Spinal cord (tissue), 10 donors: ENCODE data around the gene TRPV6. TPM values are rescaled to one million over a fixed set of nuclear protein-coding genes. Genes with fewer than 3 reads are reported as not detected.

ENCODE experiments used
- DNase-seq, 6 donors: peaks; one replicate each; pipeline versions ENCODE4 v3.0.0 to v3.0.0-alpha.2; 2013 to 2015; ENCODE audit warnings: low spot score in 6 of 6, low read depth in 4 of 6
- H3K27ac ChIP-seq: one replicate; pipeline ENCODE4 v1.5.1; 2013; ENCODE audit warnings: low read depth, low read length, control low read depth
- H3K27me3 ChIP-seq: one replicate; pipeline ENCODE4 v1.6.1; 2013; ENCODE audit warnings: low read length; ENCODE audit not compliant: control insufficient read depth, insufficient read depth
- H3K36me3 ChIP-seq: one replicate; pipeline ENCODE4 v1.6.1; 2013; ENCODE audit warnings: low read length; ENCODE audit not compliant: control insufficient read depth, insufficient read depth
- H3K4me1 ChIP-seq: one replicate; pipeline ENCODE4 v1.6.1; 2013; ENCODE audit warnings: low read length; ENCODE audit not compliant: control insufficient read depth, insufficient read depth
- H3K4me3 ChIP-seq: one replicate; pipeline ENCODE4 v1.5.1; 2013; ENCODE audit warnings: low read depth, low read length, control low read depth
- H3K9me3 ChIP-seq: one replicate; pipeline ENCODE4 v1.6.1; 2013; ENCODE audit warnings: low read length; ENCODE audit not compliant: control insufficient read depth, insufficient read depth
- whole genome bisulfite sequencing: methylation state at CpG from one replicate; pipeline ENCODE4 v1.1.5; 2013; ENCODE audit warnings: missing lambda C conversion rate; ENCODE audit not compliant: insufficient coverage; 5-methylcytosine and 5-hydroxymethylcytosine counted together
- polyA plus RNA-seq, 2 donors: library from polyadenylated mRNA; unstranded; fragments of 120-200 nt; gene quantifications; one replicate each; pipeline ENCODE4 v1.2.1, GENCODE V29; 2013; ENCODE audit not compliant: insufficient read length in 2 of 2
- total RNA-seq, 2 donors: library from RNA; depleted of rRNA in 1 of 2; stranded (reverse); fragments of 120-200 nt in 1 of 2; fragments of >200 nt in 1 of 2; gene quantifications; one replicate each; pipeline versions ENCODE4 v1.2.3 to v1.2.4, GENCODE V29; 2013 to 2014
- donor health status: healthy.

Gene TRPV6
- total and polyA plus RNA-seq, 4 donors, result 0.10 to 1.5 (median 0.94) TPM

- no peaks in the 10 kb centered on the region for H3K27me3 ChIP-seq
- no peak overlapping the region for H3K27ac ChIP-seq
- peaks cover 60% of the 10 kb centered on the region for H3K36me3 ChIP-seq
Observed at GRCh38 chr7:142871260-142872105, 14.1 kb downstream of the TRPV6 start.

GRCh38 chr7:142870566-142871259 is 14.8 kb downstream of the TRPV6 start:
- Histone ChIP-seq H3K27me3 (no peaks in the 10 kb centered on the region), H3K36me3 (peaks cover 68% of the 10 kb centered on the region), H3K4me1 (peaks cover 5% of the 10 kb centered on the region), H3K4me3 (no peak overlapping the region), H3K9me3 (no peaks in the 10 kb centered on the region), H3K27ac (no peak overlapping the region)
- DNase-seq, result no peak
- 97% methylated on average over 5 of the region's 14 CpGs for WGBS

More at GRCh38 chr7:142871260-142872105, 14.1 kb downstream of the TRPV6 start:
- 94% methylated on average over 21 of the region's 23 CpGs for WGBS
- Histone ChIP-seq H3K4me3 (no peak overlapping the region), H3K9me3 (no peaks in the 10 kb centered on the region), H3K4me1 (peaks cover 5% of the 10 kb centered on the region)
- DNase-seq, result no peak

DNA sequence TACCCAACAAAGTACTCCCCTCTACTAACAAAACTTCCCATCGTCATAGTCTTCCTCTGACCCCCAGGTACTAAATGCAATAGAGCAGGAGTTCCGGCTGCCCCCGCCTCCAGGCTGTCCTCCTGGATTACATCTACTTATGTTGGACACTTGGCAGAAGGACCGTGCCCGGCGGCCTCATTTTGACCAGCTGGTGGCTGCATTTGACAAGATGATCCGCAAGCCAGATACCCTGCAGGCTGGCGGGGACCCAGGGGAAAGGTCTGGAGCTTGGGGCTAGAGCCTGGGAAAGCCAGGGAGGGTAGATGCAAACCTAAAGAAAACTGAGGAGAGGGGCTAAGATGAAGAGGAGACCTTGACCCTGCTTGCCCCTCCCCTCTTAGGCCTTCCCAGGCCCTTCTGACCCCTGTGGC is 15.4 kb downstream of the TRPV6 start:
- H3K4me3 ChIP-seq, result no peak overlapping the region
- 85% methylated on average over 8 of the region's 8 CpGs for WGBS
- DNase-seq, result no peak
- no peaks in the 10 kb centered on the region for H3K9me3 ChIP-seq
- peaks cover 73% of the 10 kb centered on the region for H3K36me3 ChIP-seq
- no peak overlapping the region for H3K27ac ChIP-seq
- no peaks in the 10 kb centered on the region for H3K27me3 ChIP-seq
- peaks cover 5% of the 10 kb centered on the region for H3K4me1 ChIP-seq

DNA sequence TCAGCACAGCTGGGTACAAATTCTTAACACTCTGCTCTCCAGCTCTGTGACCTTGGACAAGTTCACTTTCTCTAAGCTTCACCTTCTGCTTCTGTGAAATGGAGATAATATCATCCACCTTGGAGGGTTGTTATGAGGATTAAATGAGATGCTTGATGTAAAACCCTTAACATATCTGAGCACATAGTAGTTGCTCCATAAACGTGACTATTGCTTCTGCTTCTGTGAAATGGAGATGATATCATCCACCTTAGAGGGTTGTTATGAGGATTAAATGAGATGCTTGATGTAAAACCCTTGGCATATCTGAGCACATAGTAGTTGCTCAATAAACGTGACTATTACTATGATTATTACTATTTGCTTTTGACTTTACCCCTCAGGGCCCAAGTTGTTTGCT is 16.1 kb downstream of the TRPV6 start:
- no peaks in the 10 kb centered on the region for H3K9me3 ChIP-seq
- H3K36me3 ChIP-seq, result peaks cover 79% of the 10 kb centered on the region
- no peak overlapping the region for H3K4me3 ChIP-seq
- DNase-seq, result no peak
- H3K27me3 ChIP-seq, result no peaks in the 10 kb centered on the region
- no peak overlapping the region for H3K27ac ChIP-seq
- H3K4me1 ChIP-seq, result peaks cover 5% of the 10 kb centered on the region
- WGBS, result no CpG with 5 or more reads among the region's 2 CpGs

- Histone ChIP-seq H3K27me3 (no peaks in the 10 kb centered on the region), H3K4me1 (peaks cover 5% of the 10 kb centered on the region), H3K36me3 (peaks cover 84% of the 10 kb centered on the region), H3K27ac (no peak overlapping the region), H3K4me3 (no peak overlapping the region), H3K9me3 (no peaks in the 10 kb centered on the region)
- no peak for DNase-seq
- 89% methylated on average over 8 of the region's 11 CpGs for WGBS
Observed at GRCh38 chr7:142868986-142869415, 16.5 kb downstream of the TRPV6 start.

DNA sequence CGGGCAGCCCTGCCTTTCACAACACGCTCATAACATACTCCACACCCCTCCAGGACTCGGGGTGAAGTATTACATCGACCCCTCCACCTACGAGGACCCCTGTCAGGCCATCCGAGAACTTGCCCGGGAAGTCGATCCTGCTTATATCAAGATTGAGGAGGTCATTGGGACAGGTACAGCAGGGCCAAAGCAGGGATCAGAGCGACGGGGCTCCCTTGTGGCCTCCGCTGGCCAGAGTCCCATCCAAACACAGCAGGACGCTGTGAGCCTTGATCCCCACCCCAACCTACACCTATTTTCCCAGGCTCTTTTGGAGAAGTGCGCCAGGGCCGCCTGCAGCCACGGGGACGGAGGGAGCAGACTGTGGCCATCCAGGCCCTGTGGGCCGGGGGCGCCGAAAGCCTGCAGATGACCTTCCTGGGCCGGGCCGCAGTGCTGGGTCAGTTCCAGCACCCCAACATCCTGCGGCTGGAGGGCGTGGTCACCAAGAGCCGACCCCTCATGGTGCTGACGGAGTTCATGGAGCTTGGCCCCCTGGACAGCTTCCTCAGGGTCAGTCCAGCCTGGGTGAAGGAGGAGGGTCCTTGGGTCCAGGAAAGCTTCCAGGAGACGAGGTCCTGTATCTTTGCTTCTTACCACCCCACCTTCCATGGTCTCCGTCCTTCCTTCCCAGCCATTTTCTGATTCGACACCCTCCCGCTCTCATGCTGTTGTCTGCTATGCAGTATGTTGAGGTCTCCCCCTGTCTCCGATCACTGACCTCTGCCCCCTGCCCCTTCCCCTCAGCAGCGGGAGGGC is 17.2 kb downstream of the TRPV6 start:
- Histone ChIP-seq H3K4me3 (no peak overlapping the region), H3K9me3 (no peaks in the 10 kb centered on the region), H3K36me3 (peaks cover 84% of the 10 kb centered on the region), H3K27ac (no peak overlapping the region), H3K4me1 (peaks cover 5% of the 10 kb centered on the region), H3K27me3 (no peaks in the 10 kb centered on the region)
- 89% methylated on average over 28 of the region's 31 CpGs for WGBS
- no peak for DNase-seq

DNA sequence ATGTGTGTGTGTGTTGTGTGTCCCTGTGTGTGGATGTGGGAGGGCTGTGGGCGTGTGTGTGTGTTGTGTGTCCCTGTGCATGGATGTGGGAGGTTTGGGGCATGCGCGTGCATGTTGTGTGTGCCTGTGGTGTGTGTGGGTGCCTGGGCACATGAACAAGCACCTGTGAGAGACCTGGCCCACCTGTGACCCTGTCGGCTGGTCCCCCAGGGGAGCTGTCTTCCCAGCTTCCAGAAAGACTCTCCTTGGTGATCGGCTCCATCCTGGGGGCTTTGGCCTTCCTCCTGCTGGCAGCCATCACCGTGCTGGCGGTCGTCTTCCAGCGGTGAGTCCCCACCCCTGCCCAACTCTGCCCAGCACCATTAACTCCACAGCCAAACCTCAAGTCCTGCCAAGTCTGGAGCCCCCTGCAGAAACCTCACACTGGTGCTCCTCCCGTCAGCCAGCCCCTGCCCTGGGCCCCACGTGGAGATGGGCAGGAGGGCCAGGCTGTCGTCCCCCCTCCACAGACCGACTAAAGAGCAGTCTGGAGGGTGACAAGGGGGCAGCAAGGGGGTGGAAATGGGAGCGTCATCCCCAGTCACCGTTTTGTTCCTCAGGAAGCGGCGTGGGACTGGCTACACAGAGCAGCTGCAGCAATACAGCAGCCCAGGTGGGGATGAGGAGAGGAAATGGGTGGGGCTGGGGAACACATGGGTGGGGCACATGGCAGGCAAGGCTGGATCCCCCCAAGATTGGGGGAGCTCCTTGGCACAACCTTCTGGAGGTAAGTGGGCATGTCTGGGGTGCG is 18.0 kb downstream of the TRPV6 start:
- no peaks in the 10 kb centered on the region for H3K27me3 ChIP-seq
- H3K27ac ChIP-seq, result no peak overlapping the region
- peaks cover 5% of the 10 kb centered on the region for H3K4me1 ChIP-seq
- no peak overlapping the region for H3K4me3 ChIP-seq
- no peak for DNase-seq
- peaks cover 89% of the 10 kb centered on the region for H3K36me3 ChIP-seq
- no peaks in the 10 kb centered on the region for H3K9me3 ChIP-seq
- WGBS, result 72% methylated on average over 14 of the region's 18 CpGs

GRCh38 chr7:142867097-142867378 is 18.5 kb downstream of the TRPV6 start:
- DNase-seq, result no peak
- 88% methylated on average over 3 of the region's 4 CpGs for WGBS
- H3K4me3 ChIP-seq, result no peak overlapping the region
- peaks cover 87% of the 10 kb centered on the region for H3K36me3 ChIP-seq
- H3K27ac ChIP-seq, result no peak overlapping the region
- peaks cover 5% of the 10 kb centered on the region for H3K4me1 ChIP-seq
- no peaks in the 10 kb centered on the region for H3K9me3 ChIP-seq
- no peaks in the 10 kb centered on the region for H3K27me3 ChIP-seq
